ENCODE results near the gene CLIC3.

DNA sequence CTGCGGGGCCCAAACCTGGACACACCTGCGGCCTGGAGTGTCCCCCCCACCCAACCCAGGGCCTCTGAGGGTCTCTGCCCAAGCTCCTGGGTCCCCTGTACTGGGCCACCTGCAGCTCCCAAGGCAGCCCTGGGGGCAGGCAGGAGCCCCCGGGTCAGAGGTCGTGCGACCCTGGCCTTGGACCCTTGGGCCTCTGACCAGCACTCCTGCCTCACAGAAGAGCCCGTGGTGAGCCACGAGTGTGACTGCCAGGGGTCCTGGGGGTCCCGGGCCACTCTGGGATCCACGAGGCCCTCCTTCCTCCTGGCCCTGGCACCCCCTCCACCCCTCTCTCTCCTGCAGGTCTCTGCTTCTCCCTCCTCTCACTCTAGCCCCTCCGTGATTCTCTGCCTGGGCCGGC lies 24.0 kb downstream of the CLIC3 start:
- TF ChIP-seq, protein P1, sequence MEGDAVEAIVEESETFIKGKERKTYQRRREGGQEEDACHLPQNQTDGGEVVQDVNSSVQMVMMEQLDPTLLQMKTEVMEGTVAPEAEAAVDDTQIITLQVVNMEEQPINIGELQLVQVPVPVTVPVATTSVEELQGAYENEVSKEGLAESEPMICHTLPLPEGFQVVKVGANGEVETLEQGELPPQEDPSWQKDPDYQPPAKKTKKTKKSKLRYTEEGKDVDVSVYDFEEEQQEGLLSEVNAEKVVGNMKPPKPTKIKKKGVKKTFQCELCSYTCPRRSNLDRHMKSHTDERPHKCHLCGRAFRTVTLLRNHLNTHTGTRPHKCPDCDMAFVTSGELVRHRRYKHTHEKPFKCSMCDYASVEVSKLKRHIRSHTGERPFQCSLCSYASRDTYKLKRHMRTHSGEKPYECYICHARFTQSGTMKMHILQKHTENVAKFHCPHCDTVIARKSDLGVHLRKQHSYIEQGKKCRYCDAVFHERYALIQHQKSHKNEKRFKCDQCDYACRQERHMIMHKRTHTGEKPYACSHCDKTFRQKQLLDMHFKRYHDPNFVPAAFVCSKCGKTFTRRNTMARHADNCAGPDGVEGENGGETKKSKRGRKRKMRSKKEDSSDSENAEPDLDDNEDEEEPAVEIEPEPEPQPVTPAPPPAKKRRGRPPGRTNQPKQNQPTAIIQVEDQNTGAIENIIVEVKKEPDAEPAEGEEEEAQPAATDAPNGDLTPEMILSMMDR (IDR thresholded peaks at IDR 0.05) = no peak
- TF ChIP-seq CBX8 (IDR thresholded peaks at IDR 0.05) = no peak
- no peak for TF ChIP-seq POLR2A (IDR thresholded peaks at IDR 0.05; ENCODE audit: low read length)
- TF ChIP-seq RAD21 (conservative IDR thresholded peaks at IDR 0.05 in 1 of 2, IDR thresholded peaks at IDR 0.05 in 1 of 2) = no peak
- TF ChIP-seq, protein P2, sequence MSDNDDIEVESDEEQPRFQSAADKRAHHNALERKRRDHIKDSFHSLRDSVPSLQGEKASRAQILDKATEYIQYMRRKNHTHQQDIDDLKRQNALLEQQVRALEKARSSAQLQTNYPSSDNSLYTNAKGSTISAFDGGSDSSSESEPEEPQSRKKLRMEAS (IDR thresholded peaks at IDR 0.05) = no peak
- TF ChIP-seq RFX5 (IDR thresholded peaks at IDR 0.05) = no peak
- no peak for TF ChIP-seq ZSCAN20 (CRISPR knock-in tag; IDR thresholded peaks at IDR 0.05)
- TF ChIP-seq, protein P3, sequence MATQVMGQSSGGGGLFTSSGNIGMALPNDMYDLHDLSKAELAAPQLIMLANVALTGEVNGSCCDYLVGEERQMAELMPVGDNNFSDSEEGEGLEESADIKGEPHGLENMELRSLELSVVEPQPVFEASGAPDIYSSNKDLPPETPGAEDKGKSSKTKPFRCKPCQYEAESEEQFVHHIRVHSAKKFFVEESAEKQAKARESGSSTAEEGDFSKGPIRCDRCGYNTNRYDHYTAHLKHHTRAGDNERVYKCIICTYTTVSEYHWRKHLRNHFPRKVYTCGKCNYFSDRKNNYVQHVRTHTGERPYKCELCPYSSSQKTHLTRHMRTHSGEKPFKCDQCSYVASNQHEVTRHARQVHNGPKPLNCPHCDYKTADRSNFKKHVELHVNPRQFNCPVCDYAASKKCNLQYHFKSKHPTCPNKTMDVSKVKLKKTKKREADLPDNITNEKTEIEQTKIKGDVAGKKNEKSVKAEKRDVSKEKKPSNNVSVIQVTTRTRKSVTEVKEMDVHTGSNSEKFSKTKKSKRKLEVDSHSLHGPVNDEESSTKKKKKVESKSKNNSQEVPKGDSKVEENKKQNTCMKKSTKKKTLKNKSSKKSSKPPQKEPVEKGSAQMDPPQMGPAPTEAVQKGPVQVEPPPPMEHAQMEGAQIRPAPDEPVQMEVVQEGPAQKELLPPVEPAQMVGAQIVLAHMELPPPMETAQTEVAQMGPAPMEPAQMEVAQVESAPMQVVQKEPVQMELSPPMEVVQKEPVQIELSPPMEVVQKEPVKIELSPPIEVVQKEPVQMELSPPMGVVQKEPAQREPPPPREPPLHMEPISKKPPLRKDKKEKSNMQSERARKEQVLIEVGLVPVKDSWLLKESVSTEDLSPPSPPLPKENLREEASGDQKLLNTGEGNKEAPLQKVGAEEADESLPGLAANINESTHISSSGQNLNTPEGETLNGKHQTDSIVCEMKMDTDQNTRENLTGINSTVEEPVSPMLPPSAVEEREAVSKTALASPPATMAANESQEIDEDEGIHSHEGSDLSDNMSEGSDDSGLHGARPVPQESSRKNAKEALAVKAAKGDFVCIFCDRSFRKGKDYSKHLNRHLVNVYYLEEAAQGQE (IDR thresholded peaks at IDR 0.05) = no peak
- TF ChIP-seq, protein P4, sequence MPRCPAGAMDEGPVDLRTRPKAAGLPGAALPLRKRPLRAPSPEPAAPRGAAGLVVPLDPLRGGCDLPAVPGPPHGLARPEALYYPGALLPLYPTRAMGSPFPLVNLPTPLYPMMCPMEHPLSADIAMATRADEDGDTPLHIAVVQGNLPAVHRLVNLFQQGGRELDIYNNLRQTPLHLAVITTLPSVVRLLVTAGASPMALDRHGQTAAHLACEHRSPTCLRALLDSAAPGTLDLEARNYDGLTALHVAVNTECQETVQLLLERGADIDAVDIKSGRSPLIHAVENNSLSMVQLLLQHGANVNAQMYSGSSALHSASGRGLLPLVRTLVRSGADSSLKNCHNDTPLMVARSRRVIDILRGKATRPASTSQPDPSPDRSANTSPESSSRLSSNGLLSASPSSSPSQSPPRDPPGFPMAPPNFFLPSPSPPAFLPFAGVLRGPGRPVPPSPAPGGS (IDR thresholded peaks at IDR 0.05) = no peak
- TF ChIP-seq SMC3 (IDR thresholded peaks at IDR 0.05) = no peak
